ENCODE results near the gene PFDN1. TPM values are rescaled to one million over a fixed set of nuclear protein-coding genes. Genes with fewer than 3 reads are reported as not detected.

Gene PFDN1
- total RNA-seq, 1 experiment from 2014 or later = 94.1 TPM

DNA sequence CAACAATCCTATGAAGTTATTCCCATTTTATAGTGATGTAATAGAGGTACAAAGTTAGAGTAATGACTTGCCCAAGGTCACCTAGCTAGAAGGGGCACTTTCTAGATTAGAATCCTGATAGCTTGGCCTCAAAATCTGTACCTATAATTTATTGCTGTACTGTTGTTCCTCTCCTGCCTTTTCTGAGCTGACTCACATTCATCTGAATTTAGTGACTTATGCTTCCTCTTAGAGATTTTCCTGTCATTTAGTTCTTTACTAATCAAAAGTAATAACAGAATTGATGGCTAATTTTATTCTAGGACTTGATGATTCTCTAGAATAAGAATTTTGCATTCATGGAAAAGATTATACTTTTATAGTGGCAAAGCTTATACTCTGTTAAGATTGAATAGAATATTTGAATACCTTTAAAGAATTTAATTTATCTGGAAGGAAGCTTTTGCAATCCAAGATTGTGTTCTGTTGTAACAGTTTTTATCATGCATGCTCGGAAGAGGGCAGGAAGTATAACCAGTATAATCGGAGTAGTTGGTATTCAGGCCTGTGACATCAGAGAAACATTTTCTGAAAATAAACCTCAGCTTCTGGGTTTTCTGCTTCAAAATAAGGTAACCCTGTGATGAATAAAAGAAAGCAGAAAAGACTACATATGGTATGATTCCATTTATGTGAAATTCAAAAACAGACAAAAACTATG is 106.6 kb downstream of the PFDN1 start:
- intact Hi-C loops (cut with micrococcal nuclease; ENCODE audit: unreplicated experiment) = no loop called here
- Histone ChIP-seq H3K4me3 (ENCODE audit: low read depth, low read length, poor library complexity, severe bottlenecking) (no peak overlapping the region), H3K27me3 (replicated peaks; ENCODE audit: insufficient read depth, low read depth, low read length, poor library complexity) (no peaks in the 10 kb centered on the region), H3K36me3 (ENCODE audit: insufficient read depth, low read length, poor library complexity, severe bottlenecking) (no peaks in the 10 kb centered on the region), H3K9me3 (ENCODE audit: low read depth, low read length, poor library complexity, severe bottlenecking) (no peaks in the 10 kb centered on the region), H3K27ac (ENCODE audit: low read depth, low read length, poor library complexity, severe bottlenecking) (no peak overlapping the region), H3K4me1 (ENCODE audit: insufficient read depth, low read length, poor library complexity, severe bottlenecking) (no peaks in the 10 kb centered on the region)
- DNase-seq (ENCODE audit: low spot score) = no peak
- TF ChIP-seq, protein P1, sequence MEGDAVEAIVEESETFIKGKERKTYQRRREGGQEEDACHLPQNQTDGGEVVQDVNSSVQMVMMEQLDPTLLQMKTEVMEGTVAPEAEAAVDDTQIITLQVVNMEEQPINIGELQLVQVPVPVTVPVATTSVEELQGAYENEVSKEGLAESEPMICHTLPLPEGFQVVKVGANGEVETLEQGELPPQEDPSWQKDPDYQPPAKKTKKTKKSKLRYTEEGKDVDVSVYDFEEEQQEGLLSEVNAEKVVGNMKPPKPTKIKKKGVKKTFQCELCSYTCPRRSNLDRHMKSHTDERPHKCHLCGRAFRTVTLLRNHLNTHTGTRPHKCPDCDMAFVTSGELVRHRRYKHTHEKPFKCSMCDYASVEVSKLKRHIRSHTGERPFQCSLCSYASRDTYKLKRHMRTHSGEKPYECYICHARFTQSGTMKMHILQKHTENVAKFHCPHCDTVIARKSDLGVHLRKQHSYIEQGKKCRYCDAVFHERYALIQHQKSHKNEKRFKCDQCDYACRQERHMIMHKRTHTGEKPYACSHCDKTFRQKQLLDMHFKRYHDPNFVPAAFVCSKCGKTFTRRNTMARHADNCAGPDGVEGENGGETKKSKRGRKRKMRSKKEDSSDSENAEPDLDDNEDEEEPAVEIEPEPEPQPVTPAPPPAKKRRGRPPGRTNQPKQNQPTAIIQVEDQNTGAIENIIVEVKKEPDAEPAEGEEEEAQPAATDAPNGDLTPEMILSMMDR (conservative IDR thresholded peaks at IDR 0.05; ENCODE audit: low read depth, low read length) = no peak
- TF ChIP-seq EZH2 (IDR thresholded peaks at IDR 0.05; ENCODE audit: borderline replicate concordance, low read depth, low read length, poor library complexity, severe bottlenecking) = no peak
- POLR2A ChIA-PET (ENCODE audit: low non-redundant PET) = no interaction called here
- CTCF ChIA-PET = no interaction called here
- BruUV-seq (replicated peaks) = no TSS peak

Other genes with a start within 250 kb of the PFDN1 start
- gene PURA, start 189.0 kb downstream of the PFDN1 start, total RNA-seq (2021) = 9.5 and 12.3 TPM in 2 replicates
- 2.5 and 2.7 TPM in 2 replicates for gene IGIP, start 177.2 kb downstream of the PFDN1 start, total RNA-seq (2021)
- gene CYSTM1, start 127.9 kb downstream of the PFDN1 start, total RNA-seq (2021) = 33.3 and 35.5 TPM in 2 replicates
- gene HBEGF, start 43.5 kb upstream of the PFDN1 start, total RNA-seq (2021) = 12.0 and 14.7 TPM in 2 replicates
- gene SLC4A9, start 57.1 kb upstream of the PFDN1 start, total RNA-seq (2021) = 0.26 TPM in 1 of 2 replicates, not detected in the other
- gene ANKHD1, start 98.7 kb upstream of the PFDN1 start, total RNA-seq (2021) = 167 and 169 TPM in 2 replicates
- gene EIF4EBP3, start 244.6 kb upstream of the PFDN1 start, total RNA-seq (2021) = 5.6 and 7.6 TPM in 2 replicates

All from A673 (cell line).